ENCODE results near the gene RND2.

The RND2 gene

GRCh38 chr17:43006639-43007551, 18.1 kb upstream of the RND2 start, which contains the start of gene IFI35:
TSS of gene IFI35 (plus strand) at chr17:43006784. CDS start at chr17:43006948, 164 bp downstream.
- peak; percentile 94 for DNase-seq (ENCODE audit: low read depth)

GRCh38 chr17:43010667-43011308, 14.2 kb upstream of the RND2 start:
- DNase-seq (ENCODE audit: low read depth) = no peak

DNA sequence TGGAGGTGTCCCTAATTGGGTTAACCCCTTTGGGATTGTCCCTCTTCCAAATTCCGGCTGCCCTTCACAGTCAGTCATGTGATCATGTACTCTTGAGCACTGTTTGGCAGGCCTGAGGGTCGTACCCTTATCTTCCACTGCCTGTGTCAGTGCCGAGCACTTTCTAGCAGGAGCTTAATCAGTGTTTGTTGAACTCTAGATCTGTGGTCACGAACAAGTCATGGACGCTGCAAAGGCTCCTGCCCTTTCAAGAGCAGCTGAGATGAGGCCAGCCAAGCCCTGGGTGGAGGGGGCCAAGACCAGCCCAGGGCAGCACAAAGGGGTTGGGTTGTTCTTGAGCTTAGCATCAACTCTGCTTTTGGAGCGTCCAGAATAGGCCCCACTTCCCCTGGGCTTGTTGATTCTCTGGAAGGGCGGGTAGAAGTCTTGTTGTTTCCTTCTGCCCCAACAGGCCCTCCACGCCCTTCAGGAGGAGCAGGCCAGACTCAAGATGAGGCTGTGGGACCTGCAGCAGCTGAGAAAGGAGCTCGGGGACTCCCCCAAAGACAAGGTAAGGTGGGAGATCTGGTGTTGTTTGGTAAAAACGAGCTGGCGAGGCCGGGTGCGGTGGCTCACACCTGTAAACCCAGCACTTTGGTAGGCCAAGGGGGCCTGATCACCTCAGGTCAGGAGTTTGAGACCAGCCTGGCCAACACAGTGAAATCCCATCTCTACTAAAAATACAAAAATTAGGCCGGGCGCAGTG, 13.1 kb upstream of the RND2 start:
- DNase-seq (ENCODE audit: low read depth) = no peak

DNA sequence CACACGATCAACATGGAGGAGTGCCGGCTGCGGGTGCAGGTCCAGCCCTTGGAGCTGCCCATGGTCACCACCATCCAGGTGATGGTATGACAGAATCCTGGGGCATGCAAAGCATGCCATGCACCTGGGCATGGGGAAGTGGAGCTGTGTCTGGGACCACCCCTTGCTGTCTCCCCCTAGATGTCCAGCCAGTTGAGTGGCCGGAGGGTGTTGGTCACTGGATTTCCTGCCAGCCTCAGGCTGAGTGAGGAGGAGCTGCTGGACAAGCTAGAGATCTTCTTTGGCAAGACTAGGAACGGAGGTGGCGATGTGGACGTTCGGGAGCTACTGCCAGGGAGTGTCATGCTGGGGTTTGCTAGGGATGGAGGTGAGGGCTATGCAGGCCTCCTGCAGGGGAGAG, 11.7 kb upstream of the RND2 start:
- DNase-seq (ENCODE audit: low read depth) = no peak

- no peak for DNase-seq (ENCODE audit: low read depth)
Measured at GRCh38 chr17:43014020-43014648, 10.9 kb upstream of the RND2 start.

DNA sequence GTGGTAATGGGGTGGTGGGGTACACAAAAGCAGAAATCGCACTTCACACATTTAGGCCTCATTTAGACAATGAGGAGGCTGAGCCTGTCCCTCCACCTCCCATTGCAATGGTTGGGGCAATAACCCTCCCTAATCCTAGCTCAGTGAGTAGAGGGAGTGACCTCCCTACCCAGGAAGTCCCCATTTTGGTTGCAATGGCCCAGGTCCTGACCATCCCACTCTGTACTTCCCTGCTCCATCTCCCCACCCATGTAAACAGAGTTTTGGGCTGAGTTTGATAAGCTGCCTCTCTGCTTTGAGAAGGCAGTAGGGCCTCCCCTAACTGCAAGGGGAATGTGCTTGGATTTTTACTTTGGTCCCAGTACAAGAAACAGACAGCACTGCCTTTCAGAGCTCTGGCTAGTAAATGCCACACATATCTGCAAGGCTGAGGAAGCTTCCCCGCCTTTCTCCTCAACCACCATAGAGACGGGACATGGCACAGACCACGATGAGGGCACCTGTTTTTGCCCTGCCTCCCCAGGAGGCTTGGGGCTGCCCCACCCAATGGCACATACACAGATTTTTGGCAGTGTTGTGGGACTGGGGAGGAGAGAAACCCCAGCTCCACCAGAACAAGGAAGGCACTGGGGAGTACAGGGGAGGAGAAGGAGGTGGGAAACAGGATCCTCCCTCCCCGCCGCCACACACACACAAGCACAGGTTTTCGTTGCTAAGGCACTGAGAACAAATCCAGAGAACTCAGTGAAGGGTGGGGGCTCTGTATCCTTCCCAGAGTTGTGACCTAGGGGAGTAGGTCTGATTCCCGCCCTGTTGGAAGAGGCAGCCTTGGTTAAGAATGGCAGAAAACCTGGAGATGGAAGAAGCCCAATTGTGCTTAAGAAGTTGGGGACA, 10.1 kb upstream of the RND2 start:
- DNase-seq (ENCODE audit: low read depth) = no peak

- no peak for DNase-seq (ENCODE audit: low read depth)
Measured at GRCh38 chr17:43015579-43015978, 9.5 kb upstream of the RND2 start.

DNA sequence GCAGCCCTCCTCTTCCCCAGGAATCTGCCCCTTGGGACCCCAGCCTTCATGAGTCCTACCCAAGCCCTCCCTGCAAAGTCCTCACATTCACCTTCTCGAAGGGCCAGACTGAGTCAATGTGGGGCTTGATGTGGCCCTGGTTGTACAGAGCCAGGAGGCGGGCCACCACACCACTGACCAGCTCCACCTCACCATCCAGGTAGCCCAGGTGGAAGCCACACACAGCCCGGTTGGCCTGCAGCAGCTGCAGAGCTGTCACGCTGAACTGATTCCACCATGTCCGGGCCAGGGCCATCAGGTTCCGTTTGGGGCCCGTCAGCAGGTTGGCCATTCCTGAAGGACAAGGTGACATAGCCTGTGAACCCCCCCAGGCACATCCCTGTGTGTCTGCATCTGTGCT, 8.8 kb upstream of the RND2 start:
- no peak for DNase-seq (ENCODE audit: low read depth)

DNA sequence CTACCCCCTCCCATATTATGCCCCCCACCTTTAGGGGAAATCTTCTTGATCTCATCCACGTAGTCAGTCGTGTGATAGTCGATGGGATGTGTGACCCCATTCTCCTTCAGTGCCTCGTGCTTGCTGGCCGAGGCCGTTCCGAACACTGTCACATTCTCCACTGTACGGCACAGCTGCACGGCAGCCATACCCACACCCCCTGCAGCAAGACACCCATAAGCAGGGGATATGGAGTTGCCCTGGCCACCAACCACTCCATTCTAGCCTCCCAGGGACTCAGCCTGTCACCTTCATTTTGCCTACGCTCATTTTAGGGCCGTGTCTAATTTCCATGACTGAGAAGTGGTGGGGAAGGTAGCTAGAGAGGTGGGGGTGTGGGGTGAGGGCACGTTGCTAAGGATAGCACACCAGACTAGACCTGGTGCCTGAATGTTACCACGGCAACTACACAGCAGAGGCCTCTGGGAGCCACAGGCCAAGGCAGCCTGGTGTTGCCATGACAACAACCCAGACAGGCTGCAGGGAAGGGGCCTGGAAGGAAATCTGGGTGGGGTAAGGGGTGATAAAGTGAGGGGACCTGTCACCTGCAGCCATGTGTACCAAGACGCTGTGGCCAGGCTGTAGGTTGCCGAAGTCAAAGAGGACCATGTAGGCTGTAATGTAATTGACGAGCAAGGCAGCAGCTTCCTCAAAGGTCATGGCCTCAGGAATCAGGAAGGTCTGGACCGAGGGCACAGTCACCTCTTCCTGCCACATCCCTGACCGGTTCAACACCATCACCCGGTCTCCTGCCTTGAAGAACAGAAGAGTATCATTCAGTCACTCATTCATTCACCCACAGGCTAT, 6.8 kb upstream of the RND2 start:
- no peak for DNase-seq (ENCODE audit: low read depth)

DNA sequence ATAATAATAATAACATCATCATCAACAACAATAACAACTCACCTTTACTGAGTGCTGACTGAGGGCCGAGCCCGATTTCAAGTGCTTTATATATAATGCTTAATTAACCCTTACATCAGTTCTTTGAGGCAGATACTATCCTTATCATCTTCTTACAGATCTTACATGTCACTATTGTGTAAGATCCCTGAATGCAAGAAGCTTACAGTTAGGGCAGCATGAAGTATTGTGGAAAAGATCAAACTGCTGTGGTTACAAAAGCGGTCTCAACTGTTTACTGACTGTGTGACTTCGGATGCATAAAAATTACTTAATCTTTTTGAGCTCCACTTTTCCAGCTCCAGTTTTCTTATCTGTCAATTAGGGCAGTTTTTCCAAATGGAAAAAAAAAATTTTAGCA, 6.1 kb upstream of the RND2 start:
- peak; percentile 87 for DNase-seq (ENCODE audit: low read depth)

DNA sequence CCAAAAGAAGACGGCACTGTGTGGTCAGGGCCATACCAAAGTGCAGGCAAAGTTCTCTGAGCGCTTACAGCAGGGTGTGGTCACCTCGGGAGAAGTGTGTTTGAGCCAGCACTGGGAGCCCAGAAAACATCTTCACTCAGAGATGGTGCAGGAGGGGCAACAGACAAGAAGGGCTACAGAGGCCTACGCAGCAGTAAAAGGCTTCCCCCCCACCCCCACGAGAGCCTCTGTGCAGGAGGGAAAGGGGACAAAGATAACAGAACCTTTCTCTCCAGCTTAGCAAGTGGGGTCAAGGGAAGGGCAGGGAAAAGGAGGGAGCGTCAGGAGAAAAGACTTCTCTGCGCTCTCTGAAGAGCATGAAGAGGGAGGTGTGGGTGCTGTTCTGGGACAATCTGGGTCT, 5.6 kb upstream of the RND2 start:
- DNase-seq (ENCODE audit: low read depth) = peak; percentile 52

GRCh38 chr17:43020030-43020621, 4.9 kb upstream of the RND2 start:
- peak; percentile 64 for DNase-seq (ENCODE audit: low read depth)

DNA sequence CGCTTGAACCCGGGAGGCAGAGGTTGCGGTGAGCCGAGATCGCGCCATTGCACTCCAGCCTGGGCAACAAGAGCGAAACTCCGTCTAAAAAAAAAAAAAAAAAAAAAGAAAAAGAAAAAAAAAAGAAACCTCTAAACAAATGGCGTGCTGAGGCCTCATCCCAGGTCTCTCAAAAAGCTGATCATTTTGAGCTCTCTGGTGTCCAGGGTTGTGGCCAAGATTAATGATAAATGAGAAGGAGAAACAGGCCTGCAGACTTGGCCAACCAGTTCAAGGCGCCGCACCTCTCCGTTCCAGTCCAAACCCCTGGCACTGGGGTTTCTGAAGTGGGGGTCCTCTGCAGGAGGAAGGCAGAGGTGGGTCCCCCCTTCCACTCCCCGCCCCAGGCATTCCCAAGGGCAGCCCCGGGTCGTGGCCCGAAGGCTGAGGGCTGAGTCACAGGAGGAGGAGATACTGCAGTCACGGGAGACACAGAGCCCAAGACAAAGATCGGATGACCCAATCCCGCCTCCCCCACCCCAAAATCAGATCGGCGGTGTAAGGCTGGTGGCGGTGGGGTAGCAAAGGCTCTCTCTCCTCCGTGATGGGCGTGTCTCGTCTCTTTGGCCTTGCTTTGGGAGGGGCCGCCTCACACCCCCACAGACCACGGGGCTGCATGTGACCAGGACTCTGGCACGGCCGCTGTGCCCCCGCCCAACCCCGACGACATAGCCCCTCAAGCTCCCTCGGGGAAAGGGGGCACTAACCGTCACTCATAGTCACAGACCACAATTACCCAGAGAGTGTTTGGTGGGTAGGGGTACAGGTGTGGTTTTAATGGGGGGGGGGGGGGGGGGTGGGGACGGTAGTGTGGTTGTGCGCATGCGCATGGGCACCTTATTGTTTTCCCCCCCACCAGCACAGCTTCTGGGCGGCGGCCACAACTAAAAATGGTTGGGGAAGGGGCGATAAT, 4.0 kb upstream of the RND2 start:
- peak; percentile 71 for DNase-seq (ENCODE audit: low read depth)

DNA sequence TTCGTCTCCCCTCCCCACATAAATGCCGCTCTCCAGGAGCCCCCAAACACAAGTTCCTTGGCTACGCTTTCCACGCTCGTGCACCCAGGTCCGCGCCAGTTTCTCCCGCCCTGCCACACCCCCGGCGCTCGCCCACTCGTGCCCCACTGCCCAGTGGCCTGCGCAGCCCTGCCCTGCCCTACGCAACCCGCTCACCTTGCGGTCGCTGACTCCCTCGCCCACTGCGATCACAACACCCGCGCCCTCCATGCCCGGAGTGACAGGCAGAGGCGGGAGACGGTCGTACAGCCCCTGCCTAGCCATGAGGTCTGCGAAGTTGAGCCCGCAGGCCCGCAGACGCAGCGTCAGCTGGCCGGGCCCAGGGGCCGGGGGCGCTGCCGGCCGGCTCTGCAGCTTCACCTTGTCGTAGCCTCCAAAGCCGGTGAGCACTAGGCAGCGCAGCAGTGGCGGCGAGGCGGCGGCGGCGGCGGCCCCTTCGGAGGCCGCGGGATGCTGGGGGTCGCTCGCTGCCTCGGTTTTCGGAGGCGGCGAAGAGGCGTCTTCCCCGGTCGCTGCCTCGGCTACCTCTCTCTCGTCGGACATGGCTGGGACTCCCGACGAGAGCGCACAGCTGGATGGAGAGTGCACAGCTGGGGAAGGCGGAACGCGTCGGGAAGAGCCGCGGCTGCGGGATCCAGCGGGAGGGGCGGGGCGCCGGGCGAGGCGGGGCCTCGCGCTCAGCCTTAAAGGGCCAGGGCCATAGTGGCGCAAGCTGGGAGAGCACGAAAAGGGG, 3.1 kb upstream of the RND2 start, which contains the start of gene VAT1:
Gene VAT1 (minus strand): TSS at position 645 of the 772 bp plus-strand sequence. CDS start 63 bp downstream, at position 582.
- peak; percentile 71 for DNase-seq (ENCODE audit: low read depth)

DNA sequence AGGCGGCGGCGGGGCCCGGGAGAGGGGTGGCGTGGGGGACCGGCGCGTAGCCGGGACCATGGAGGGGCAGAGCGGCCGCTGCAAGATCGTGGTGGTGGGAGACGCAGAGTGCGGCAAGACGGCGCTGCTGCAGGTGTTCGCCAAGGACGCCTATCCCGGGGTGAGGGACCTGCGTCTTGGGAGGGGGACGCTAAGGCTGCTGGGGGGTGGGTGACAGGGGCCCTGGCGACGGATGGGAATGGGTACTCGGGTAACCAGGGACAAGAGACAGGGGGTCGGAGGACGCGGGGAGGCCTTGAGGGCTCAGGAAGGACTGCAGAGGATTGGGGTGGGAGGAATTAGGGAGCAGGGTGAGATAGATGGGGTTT, 243 bp downstream of the RND2 start:
- no peak for DNase-seq (ENCODE audit: low read depth)

GRCh38 chr17:43025766-43026537, 921 bp downstream of the RND2 start:
- DNase-seq (ENCODE audit: low read depth) = no peak

GRCh38 chr17:43026595-43026994, 1.6 kb downstream of the RND2 start:
- DNase-seq (ENCODE audit: low read depth) = no peak

All from iris pigment epithelial cell (primary cell).